Activated T-cell treated with anti-CD3 and anti-CD28 coated beads for 4 hours (primary cell): ENCODE results near the gene ZNF775.

Experiments
- DNase-seq: peaks from one replicate; pipeline ENCODE4 v3.0.0-alpha.2; 2020

The ZNF775 gene

GRCh38 chr7:150444674-150445365, 65.7 kb downstream of the ZNF775 start:
- no peak for DNase-seq

DNA sequence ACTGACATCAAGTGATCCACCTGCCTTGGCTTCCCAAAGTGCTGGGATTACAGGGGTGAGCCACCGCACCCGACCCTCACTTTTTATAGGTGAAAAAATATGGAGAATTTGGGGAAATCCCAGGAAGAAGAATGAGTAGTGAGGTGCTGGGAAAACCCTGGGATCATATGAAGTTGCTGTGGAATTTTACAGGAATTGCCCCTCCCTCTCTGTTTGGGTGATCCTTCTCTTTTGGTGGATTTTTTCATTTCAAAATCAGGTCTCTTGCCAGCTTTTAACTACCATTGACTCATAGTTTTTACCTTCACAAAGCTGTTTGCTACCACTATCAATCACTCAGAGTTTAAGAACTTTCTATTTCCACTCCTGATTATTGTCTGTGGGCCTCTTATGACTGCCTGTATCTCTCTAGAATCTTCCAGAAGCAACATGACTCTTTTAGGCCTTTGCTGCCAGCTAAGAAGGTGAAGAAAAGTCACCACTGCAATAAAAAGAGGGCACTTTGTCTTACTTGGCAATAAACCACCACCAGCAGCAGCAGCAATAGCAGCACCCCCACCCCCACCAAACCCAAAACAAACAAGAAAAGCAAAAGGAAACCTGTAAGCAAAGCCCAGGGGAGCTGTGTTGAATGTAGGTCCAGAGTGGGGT, 67.3 kb downstream of the ZNF775 start:
- DNase-seq: no peak
